Bladder microvascular endothelial cell (primary cell): Measurements from ENCODE around the gene ENPP5. TPM values are rescaled to one million over a fixed set of nuclear protein-coding genes. Genes with fewer than 3 reads are reported as not detected.

Experiments
- total RNA-seq: library from RNA; depleted of rRNA; stranded (reverse); fragments of >200 nt; gene quantifications from 2 replicates; pipeline ENCODE4 v1.2.3, GENCODE V29; 2014

The ENPP5 gene
- total RNA-seq, result not detected in 2 replicates

GRCh38 chr6:46170357-46171289, at the start of gene ENPP5:
Gene ENPP5 (minus strand): TSS chr6:46170980. CDS start chr6:46168262, 2,718 bp downstream.

GRCh38 chr6:46129629-46130511, 40.9 kb downstream of the ENPP5 start, which contains the start of gene ENPP4:
Gene ENPP4 (plus strand): TSS chr6:46129989. CDS start chr6:46139584, 9,595 bp downstream.

Other genes starting within 250 kb of the ENPP5 start
- gene CLIC5, start 155.1 kb downstream of the ENPP5 start, total RNA-seq, result 0.06 and 0.32 TPM in 2 replicates
- 5.0 and 5.5 TPM in 2 replicates for gene ENPP4, start 41.0 kb downstream of the ENPP5 start, total RNA-seq